Measurements from ENCODE around the gene ANP32E.

The ANP32E gene

DNA sequence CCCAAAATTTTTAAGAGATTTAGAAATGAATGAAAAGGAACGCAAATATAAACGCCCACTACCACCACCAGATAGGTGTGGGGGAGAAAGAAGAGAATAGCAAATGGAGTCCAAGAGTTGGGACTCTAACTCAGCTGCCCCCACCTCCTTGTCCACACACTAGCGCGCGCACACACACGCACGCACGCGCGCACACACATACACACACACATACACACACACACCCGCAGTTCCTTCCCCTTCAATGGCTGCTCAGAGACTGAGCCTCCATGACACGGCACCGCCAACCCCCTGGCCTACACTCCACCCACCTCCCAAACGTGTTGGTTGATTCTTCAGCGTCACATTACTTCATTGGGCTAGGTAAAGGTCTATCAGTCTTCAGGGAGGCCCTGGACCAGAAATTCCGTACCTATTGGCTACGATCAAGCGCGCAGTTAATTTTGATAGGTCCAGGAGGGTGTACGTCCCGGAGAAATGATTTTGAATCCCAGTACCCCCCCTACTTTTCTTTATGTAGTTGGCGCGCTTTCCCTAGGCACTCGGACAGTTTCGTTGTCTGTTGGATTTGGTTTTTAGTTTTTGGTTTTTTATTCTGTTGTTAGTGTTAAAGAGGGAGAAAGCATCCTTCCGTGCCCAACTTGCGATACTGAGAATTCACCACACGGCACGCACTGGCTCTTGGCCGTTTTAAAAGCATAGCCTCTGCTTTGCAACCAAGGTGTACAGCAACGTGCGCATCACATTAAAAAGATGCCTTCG is at the start of gene ANP32E:
ANP32E (minus strand) TSS at position 261 of the 762 bp plus-strand sequence. CDS start 326 bp downstream, outside the sequence.
- peak; percentile 48 to 98 (median 90) for DNase-seq

DNA sequence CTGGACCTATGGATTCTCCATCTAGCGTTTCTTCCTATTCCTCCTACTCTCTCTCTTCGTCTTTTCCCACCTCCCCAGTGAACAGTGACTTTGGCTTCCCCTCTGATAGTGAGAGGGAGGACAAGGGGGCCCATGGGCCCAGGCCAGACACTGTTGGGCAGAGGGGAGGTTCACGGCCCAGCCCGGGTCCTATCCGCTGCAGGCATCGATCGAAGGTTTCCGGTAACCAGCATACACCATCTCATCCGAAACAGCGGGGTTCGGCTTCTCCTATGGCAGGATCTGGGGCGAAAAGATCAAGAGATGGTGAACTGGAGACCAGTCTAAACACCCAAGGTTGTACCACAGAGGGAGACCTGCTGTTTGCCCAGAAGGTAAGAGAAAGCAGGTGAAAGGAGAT is 47.3 kb upstream of the ANP32E start:
- DNase-seq = peak in 1 of 58 donors; percentile 3

DNA sequence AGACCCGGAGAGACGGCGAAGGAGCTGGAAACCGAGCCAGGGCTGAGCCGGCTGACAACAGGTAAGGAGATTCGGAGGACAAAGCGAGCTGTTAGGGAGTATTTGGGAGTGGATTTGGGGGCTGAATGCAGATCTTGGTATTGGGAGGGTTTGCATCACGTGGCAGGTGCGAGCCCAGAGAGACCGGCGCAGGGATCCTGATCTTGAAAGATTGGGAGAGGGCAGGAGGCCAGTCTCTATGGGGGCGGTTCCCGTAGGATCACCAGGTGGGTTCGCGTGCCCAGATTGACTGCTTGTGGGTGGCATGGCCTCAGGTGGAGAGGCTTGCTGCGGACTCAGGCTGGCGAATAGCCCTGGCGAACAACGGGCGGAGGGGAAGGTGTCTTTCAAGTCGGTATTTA is 46.6 kb upstream of the ANP32E start:
- peak in 7 of 58 donors; percentile 42 to 72 (median 60) for DNase-seq

DNA sequence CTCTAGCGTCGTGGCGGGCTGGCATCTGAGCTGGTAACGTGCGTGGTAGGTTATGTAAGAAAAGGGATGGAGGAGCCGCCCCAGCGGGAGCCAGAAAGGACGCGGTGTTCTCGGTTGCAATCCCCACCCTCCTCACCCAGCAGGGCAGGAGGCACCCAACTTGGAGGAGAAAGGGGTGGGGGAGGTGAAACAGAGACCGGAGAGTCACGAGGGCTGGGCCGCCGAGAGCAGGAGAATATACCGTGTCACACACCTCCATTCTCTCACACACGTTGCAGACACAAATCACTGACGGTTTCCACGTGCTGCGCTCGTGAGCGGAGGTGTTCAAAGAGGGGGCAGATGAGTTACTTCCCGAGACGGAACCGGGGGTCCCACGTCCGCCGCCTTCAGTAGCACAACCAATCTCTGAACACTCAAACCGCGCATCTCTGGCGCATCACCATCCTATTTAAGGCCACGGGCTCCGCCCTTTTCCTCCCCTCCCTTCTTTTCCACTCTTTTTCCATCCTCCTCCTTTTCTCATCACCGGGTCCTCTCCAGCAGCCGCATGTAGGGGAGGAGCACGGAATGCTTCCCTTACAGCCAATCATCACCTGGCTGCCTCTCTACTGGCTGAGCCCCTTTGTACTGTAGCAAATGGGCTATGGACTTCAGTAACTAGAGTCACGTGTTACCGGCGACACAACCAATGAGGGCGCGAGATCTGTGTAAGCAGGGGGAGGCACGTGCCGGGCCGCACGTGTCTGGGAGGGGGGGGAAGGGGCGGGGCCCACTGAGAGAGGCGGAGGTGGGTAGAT is 46.0 kb upstream of the ANP32E start, which contains the start of gene CIART:
CIART (plus strand) TSS at position 797 of the 800 bp plus-strand sequence. CDS start 714 bp downstream, outside the sequence.
- peak; percentile 66 to 98 (median 94) for DNase-seq

DNA sequence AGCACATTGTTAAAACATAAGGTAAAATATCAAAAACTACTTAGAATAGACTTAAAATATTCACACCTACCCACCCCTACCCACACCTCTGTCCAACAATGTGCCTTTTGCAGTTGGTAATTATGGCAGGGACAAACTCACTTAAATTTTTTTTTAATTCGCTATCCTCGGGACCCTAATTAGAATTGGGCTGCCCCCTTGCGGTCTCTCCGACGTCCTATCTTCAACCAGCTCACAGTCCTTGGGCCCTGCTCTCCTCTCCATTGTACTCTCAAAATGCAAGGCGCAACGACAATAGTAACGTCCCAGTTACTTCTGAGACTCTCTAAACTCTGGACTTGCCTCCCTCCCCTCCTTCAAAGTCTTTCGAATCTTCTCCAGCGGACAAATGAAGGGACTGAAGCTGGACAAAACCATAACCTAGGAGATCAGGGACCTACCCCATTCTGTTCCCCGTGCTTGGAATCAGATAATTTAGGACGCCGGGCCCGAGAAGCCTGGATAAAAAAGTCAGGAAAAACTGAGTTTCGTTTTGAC is 45.4 kb upstream of the ANP32E start:
- peak in 53 of 58 donors; percentile 9 to 79 (median 58) for DNase-seq

DNA sequence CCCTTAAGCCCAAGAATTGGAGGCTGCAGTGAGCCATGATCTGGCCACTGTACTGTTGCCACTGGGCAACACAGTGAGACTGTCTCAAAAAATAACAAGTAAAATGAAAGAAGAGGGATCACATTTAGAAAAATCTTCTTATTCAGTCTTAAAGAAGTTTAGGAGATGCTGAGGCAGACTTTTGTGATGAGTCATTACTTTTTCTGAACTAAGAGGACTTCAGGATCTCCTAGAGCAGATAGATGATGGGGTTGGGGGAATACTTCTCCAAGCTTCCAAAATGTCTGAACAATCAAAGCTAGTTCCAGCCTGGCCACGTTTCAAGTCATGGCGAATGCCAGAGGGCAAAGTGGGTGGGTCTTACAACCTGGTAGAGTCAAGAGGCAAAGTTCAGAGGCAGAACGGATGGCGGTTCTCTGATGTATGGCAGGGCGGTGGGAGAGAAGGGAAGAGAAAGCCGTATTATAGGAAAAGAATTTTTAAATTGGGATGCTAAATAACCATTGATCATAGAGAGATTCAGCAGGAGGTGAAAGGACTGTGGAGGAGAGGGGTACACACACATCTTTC is 44.3 kb upstream of the ANP32E start:
- DNase-seq = no peak

DNA sequence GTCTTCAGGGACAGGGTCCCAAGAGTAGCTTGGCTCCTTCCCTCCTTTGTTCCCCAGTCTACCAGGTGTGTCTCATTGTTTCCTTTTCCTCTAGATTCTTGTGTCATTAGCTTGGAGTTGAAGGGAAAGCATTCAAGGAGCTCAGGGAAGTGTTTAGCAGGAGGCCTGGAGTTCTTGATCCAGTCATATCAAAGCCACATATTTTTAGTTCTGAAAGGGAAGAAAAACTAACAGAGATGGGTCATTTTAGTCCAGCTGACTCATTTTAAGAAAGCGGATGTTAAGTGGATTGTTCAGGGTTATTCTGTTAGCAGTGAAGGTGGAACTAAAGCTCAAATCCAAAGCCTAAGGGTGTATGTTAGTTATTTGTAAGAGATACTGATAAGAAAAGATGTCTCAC is 37.4 kb upstream of the ANP32E start:
- DNase-seq = no peak

DNA sequence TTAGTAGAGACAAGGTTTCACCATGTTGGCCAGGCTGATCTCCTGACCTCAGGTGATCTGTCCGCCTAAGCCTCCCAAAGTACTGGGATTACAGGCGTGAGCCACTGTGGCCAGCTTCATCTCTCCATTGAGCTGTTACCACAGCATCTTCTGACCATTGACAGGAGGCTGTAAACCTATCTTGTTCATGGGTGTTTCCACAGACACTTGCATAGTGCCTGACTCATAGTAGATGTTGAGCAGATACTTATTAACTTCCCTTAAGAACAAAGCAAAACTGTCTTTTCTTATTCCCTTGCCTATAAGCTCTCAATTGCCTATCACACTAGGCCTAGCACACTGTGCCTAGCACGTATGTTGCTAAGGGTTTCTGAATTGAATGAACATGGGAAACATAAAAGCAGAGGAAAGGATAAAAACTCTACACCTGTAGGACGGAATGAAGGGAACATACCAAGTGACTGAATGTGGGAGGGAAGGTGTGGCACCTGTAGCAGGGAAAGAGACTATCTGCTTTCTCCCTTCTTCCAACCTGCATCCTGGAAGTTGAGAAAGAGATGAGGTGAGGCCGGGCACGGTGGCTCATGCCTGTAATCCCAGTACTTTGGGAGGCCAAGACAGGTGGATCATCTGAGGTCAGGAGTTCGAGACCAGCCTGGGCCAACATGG is 35.5 kb upstream of the ANP32E start:
- DNase-seq = no peak

DNA sequence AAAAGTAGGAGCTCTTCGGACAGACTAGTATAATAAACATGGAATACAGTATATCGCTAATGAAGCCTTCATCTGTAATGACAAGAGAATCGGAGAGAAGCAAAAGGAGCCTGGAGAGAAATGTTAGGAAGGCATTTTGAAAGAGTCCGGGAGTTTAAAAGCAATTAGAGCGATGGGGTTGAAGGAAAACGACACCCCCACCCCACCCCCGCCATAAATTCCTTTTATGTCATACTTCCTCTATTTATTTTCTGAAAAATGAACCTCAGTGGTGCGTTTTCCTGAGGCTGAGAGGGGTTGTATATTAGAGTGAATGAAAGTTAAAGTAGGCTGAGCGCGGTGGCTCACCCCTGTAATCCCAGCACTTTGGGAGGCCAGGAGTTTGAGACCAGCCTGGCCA is 33.5 kb upstream of the ANP32E start:
- no peak for DNase-seq

DNA sequence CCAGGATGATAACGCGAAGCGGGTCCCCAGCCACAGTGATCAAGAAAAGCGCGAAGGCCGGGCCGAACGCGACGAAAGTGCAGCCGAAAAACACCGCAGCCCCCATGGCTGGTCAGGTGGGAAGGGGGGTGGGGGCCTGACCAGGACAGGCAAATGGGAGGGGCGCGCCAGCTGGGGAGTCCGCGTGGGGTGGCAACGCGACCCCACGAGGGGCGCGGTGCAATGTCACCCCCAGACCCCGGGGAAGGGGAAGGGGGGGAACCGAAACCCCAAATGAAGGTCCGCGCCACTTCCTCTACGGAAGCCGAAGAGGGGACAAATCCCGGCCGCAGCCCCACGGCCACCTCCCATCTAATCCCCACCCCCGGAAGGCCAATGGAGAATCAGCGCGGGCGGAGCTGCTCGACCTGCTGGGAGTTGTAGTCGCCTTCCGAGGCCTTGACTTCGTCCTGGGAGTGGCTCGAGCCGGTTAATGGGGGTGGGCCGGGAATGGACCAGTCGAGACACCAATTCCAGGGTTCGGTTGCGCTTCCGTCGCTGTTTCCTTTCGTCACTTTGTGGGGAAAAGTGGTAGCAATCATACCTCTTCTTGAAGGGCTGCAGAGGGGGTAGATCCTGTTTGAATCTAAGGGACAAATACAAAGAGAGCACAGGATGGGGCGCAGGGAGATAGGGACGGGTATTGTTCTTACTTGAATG is 32.9 kb upstream of the ANP32E start, which contains the start of gene APH1A:
APH1A (minus strand) TSS at position 312 of the 699 bp plus-strand sequence; CDS start at position 106, 206 bp downstream.
- DNase-seq = peak; percentile 58 to 99 (median 96)

DNA sequence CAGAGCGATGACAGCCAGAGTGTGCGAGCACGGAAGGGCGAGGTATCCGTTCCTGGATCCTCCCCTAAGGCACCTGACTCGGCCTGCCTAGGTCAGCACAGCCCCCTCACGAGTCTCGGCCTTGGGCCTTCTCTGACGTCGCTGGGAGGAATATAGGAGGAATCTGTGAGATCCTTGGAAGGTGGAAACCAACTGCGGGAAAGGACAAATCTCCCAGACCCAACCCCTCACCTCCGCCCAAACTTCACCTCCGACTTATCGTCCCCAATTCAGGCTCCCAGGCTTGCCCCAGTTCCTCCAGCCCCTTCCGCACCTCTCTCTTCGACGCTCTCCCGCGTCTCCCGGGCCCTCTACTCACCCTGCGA is 32.4 kb upstream of the ANP32E start:
- peak in 9 of 58 donors; percentile 6 to 49 (median 21) for DNase-seq

DNA sequence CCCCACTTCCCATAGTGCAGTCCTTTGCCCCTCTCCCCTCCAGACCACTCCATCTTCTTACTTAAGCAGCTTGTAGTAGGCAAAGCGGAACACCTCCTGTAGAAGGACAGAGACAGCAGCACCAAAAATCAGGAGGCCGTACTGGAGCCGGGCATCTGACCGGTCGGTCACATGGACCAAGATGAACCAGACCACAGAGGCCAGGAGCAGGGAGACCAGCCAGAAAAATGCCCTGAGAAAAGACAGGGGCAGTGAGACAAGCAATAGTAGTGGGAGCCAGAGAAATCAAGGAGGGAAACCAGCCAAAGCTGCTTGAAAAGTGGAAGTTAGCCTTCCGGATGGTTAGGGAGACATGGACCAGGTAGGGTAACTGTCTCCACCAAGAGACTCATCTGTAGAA is 32.0 kb upstream of the ANP32E start:
- DNase-seq = no peak

DNA sequence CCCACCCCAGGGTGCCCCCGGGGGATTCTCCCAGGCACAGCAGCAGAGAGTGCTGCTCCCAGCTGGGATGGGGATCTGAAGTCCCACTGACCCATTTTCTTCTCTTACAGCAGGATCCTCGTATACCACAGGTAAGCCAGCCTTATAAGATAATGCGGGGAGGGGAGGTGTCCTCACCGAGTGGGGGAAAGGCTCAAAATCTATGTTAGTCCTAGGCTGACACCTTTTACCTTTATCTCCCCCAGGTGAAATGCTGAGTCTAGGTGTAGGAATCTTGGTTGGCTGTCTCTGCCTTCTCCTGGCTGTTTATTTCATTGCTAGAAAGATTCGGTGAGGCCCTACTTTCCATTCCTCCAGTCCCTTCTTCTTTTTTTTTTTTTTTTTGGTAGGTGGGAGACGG is 27.6 kb upstream of the ANP32E start:
- no peak for DNase-seq

DNA sequence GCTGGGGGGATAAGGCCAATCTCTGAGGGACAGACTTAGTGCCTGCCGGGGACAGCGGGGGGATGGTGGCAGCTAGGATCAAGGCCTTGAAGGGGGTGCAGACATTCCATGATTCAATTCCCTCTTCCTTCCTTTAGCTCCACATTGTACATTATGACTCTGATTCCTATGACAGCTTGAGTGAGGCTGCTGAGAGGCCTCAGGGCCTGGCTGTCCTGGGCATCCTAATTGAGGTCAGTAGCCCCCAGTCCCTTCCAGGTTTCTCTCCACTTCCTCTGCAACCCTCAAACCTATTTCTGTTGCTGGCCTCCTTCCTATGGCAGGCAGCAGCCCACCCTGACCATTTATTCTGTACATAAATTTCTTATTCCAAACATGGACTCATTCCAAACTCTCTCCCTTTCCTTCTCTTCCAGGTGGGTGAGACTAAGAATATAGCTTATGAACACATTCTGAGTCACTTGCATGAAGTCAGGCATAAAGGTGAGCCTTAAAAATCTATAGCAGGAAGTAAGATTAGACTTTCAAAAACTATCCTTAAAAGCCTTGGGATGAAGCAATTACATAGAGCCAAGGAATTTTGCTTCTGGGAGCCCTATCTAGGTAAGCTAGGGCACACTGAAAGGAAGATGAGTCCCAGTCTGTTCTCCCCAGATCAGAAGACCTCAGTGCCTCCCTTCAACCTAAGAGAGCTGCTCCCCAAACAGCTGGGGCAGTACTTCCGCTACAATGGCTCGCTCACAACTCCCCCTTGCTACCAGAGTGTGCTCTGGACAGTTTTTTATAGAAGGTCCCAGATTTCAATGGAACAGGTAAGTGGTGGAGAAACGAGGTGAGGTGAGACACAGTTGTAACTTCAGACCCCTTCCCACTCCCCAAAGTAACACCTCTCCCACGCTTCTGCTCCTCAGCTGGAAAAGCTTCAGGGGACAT is 26.7 kb upstream of the ANP32E start:
- DNase-seq = peak in 1 of 58 donors; percentile 2

DNA sequence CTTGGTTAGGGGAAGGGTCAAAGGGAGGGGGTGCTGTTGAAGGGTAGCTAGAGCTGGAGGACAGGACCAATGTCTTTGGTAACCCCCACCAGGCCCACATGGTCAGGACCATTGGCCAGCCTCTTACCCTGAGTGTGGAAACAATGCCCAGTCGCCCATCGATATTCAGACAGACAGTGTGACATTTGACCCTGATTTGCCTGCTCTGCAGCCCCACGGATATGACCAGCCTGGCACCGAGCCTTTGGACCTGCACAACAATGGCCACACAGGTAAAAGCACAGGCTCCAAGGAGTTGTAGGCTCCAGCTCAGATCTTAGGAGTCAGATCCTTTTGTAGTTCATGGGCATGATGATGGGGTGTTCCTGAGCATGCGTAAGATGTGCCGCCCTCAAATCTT is 25.5 kb upstream of the ANP32E start:
- DNase-seq = no peak

DNA sequence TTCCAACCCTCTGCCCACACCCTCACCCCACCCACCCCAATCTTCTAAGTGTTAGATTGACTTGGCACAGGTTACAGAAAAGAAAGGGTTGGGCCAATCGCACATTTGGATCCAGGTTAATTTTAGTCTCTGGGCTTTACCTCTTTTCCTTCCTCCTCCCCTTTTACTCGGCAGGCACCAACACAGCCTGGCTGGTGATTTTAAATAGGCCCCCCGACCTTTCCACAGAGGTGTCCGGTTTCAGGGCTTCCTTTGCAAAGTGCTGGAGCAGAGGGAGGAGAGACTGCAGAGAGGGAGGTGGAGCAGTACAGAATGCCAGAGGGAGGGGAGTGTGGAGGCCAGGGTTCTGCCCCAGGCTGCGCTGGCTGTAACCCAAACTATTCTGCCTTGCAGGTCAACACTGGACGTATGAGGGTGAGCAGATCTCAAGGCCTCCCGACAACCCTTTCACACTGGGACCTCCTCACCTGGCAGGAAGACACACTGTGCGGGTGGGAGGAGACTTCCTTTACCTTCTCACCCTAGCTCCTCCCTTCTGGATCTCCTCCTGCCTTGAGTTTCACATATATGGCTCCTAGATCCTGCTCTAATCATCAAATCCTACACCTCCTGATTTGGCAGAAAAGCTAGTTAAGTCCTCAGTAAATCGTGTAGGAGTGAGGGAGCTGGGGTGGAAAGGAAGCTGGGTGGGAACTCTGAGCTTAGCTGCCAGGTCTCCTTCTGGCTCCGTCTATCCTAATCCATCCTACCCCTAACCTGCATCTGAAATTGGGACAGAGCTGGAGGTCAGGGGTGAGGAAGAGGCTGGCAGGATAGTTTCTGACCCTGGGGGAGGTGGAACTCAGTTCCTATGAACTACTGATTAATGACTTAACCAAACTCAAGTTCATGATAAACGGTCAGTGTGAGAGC is 24.1 kb upstream of the ANP32E start:
- peak in 11 of 58 donors; percentile 4 to 45 (median 25) for DNase-seq

DNA sequence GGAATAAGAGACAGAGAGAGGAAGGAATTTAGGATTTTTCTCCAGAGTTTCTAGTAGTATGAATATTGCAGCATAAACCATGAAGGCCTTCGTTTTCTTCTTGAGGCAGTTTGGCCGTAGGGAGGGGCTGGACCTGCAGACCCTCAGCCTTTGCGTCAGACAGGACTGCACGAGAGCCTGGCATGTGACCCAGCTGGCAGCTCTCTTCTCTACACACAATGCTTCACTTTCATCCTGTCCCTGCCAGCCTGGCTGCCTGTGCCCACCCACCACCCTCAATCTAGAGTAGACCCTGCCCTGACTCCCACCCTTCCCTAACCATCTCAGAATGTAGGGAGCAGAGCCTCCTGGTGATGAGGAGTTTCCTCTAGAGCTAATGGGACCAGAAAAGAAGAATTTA is 23.3 kb upstream of the ANP32E start:
- peak in 32 of 58 donors; percentile 3 to 50 (median 28) for DNase-seq

Measured in anterior cingulate cortex (tissue), 58 donors.